CD4-positive, alpha-beta T cell treated with Interleukin-1 beta for 1 hour (primary cell): ENCODE measurements around the gene DACT1.

Experiments
- DNase-seq, 2 donors: peaks; one replicate each; pipeline ENCODE4 v3.0.0-alpha.2; 2020 to 2022

Gene DACT1

DNA sequence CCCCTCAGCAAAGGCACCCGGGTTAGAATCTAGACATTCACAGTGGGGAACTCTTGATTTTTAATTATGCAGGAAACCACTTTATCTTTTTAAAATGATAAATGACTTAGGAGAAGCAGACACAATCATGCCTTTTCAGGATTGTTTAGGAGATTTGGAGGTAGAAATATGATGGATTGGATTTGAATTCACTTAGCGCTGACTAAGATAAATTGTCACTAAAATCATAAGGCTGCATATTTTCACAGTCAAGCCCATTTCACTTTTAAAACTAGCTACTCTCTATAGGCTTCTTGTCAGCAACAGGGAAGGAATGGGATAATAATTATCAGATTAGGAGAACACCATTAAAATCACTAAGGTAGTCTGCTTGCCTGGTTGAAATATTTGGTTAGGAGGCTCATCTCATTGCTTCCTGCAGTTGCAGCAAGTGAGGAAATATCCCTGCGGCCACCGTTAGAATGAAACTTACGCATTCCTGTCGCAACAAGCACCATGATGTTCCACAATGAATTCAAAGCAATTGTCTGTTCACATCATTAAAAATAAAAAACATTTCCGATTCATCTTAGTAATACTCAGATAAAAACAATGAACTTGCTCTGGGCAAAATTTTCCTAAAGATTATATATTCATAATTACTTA, 31.9 kb downstream of the DACT1 start:
- DNase-seq, result no peak

DNA sequence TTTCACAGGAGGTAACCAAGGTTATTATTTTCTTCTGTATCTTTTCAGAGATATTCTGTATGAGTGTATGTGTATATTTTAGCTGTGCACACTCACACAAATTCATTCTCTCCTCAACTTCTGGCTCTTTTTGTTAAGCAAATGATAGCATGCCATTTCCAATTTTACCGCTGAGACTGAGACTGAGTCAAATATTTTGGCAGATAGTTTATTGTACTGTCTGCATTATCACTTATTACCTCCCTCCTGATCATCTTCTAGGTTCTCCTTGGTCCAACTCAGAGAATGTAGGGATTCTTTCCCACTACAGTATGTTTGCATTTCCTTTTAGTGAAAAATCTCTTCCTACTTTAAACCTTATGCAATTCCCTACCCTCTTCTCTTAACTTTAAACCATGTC, 33.3 kb downstream of the DACT1 start:
- no peak for DNase-seq

DNA sequence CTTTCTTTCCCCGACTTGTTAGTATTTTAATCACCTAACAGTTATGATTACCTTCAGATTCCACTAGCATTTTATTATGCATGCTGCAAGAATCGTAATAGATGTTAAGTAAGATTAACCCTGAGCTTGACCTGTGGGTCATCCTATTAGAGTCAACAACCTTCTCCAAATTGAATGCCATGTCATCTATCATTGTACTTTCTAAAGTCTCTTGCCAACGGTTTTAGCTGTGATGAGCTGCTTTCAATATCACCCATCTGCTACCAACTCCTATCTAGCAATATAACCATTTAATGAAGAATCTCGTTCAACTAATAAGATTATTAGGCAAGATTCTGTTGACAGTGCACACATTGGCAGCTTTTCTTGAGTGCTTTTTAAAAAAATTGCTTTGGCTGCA, 33.7 kb downstream of the DACT1 start:
- no peak for DNase-seq

DNA sequence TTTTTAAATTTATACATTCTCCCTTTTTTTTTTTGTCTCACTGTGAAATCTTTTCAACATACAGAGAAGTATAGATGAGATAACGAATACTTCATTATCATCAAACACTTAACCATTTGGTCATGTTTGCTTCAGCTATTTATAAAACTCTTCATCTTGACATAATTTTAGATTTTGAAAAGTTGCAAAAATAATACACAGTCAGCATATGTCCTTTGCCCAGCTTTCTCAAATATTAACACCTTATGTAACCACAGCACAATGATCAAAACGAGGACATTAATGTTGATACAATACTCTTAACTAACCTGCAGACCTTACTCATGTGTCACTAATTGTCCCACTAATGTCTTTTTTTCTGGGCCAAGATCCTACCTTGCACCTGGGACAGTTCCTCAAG, 36.0 kb downstream of the DACT1 start:
- no peak for DNase-seq

DNA sequence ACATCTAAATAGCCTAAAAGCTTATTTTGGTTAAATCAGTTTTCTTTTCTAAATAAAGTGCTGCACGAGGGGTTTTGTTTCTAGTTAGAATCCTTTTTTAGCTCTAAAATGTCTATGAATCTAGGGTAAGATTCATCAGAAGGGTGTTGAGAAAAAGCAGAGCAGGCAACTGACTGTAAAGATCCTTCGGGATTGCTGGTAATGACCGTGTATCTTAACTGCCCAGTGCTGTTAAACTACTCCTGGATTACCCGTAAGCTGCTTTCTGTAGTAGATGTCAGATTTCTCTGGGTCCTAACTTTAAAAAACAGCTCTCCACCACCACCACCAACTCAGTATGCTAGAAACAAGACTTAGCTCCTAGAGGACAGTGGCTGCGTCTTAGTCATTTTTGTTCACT, 39.2 kb downstream of the DACT1 start:
- no peak for DNase-seq

DNA sequence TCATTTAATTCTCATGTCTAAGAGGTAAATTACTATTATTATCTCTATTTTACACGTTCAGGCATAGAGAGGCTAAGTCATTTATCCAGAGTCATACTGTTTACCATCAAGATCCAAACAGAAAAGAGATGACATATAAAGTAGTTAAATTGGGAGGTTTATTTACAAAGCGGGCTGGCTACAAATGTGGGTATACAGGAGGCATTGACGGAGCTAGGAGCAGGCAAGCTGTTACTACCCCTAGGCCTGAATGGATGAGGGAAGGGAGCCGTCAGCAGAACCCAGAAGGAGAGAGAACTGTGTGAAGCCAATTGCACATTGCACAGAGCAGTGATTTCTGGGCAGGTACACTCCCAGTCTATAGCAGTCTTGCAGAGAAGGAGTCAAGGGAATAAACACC, 39.8 kb downstream of the DACT1 start:
- DNase-seq, result no peak

DNA sequence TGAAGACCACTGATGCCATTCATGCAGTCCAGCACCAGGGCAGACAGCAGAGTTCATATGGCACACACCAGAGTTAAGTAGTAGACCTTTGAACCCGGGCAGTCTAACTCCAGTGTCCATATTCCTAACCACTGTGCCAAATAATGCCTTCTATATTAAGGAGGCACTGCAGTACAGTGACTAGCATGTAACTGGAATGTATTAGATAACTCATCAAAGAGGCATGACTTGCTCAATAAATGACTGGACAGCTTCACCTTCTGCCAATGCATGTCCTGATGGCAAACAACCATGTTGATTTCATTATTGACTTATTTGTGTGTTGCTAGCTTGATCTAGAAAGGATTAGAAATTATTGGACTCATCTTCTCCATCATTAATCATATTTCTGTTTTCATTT, 40.2 kb downstream of the DACT1 start:
- DNase-seq, result no peak

DNA sequence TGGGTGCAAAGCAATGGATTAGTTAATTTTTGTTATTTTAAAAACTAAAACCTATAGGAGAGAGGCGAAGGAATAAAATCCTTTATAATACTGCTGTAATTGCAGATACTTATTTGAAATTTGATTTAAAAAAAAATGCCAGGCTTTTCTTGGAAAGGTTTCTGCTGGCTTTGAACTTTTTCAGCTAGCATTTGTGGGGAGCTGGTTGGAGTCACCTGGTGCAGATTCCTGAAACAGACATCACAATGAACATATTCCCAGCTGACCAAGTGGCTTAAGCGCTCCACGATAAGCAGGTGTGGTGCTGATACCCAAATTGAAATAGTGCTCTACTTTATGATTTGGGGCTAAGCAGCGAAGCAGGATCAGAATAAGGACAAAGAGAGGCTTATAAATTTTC, 42.9 kb downstream of the DACT1 start:
- no peak for DNase-seq

DNA sequence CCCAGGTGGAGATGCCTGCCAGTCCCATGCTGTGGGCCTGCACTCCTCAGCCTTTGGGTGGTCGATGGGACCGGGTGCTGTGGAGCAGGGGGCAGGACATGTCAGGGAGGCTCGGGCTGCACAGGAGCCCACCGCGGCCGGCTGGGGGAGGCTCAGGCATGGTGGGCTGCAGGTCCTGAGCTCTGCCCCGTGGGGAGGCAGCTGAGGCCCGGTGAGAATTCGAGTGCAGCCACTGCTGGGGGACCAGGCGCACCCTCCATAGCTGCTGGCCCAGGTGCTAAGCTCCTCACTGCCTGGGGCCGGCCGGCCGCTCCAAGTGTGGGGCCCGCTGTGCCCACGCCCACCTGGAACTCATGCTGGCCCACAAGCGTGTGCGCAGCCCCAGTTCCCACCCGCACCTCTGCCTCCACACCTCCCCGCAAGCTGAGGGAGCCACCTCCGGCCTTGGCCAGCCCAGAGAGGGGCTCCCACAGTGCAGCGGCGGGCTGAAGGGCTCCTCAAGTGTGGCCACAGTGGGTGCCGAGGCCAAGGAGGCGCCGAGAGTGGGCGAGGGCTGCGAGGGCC, 49.6 kb downstream of the DACT1 start:
- DNase-seq, result no peak

DNA sequence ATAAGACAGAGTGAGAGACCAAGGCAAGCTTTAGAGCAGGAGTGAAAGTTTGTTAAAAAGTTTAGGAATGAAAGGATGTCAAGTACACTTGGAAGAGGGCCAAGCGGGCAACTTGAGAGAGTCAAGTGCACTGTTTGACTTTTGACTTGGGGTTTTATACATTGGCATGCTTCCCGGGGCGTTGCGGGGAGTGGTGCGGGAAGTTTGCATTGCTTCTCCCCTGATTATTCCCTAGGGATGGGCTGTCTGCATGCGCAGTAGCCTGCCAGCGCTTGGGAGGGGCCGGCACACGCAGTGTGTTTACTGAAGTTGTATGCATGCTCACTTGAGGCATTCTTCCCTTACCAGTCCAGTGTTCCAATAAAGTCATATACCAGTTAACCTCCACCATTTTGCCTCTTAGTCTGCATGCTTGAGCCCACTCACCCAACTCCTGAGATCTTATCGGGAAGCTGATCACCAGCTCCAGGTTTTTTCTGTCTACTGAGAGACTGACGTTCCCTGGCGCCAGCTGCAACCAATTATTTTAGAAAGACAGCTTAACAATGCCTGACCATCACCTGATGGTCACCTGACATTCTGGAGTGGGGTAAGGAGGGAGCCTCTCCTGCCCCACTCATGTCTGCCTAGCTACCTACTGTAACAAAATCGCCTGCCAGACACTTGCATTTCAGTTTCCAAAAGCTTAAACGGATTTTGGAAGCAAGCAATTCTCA, 53.2 kb downstream of the DACT1 start:
- no peak for DNase-seq

DNA sequence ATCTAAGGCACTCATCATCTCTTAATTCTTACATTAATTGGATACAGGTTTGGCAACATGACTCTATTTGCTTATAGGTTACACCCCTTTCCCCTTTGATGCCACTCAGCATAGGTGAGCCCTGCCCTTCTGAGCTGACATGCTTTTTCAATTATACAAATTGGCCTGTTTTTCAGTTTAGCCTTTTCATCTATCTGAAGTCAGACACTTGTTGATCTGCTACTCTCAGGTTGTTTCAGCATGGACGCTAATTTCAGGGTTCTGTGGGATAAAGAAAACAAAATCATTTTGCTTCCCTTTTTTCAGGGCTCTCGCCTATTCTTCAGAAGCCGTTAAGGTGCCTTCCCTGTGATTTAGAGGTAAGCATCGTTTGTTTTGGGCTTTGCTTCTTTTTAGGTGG, 55.3 kb downstream of the DACT1 start:
- no peak for DNase-seq

DNA sequence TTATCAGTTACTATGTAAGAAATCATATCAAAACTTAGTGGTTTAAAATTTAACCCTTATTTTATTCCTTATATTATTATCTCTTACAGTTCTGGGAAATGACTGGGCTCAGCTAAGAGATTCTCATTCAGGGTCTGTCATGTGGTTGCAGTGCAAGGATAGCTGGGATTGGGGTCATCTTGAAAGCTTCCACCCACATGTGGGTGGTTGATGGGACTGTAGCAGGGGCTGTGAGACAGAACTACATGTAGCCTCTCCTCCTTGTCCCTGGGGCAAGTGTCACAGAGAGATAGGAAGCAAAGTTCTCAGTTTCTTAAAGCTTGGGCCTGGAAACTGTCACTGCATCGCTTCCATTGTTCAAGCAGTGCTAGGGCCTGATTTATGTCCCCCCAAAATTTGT, 57.8 kb downstream of the DACT1 start:
- DNase-seq, result no peak

DNA sequence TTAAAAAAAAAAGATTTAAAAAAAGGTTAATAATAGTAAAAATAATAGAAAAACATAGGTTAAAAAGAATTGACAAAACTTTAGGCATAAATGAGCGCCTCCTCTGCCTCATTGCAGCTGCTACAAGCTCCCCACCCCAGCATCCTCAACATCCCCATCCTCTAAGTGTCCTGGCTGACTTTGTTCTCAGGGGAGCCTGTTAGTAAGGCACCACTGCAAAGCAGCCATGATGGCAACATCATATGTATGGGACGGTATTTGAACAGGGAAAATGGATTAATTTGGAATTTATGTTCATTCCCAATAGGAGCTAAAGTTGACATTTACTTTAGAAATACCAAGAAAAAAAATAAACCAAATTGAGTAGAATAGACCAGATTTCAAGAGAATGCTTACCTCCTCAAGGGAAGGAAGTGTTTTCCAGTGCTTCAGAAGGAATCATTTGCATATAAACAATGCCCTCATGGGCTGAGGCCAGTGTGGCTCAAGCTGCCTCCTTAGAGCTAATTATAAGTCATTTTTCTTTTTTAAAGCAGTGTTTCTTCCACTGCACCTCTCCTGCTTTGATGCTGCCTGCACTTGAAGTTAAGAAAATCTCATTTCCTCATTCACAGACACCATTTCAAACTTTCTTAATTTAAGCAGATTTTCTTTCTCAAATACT, 59.6 kb downstream of the DACT1 start:
- no peak for DNase-seq
